22Rv1 (cell line): ENCODE data around the gene TNK2.

Experiments
- CTCF ChIP-seq: fragments of 450-650 bp; IDR thresholded peaks from 2 replicates; pipeline ENCODE4 v1.5.1; 2017; ENCODE audit warnings: mild to moderate bottlenecking
- ZFX ChIP-seq: fragments of 450-650 bp; IDR thresholded peaks from 2 replicates; pipeline ENCODE4 v1.6.1; 2017; ENCODE audit warnings: antibody characterized with exemption, borderline replicate concordance

- TF ChIP-seq CTCF (no peak), ZFX (no peak)
Observed at GRCh38 chr3:195911946-195912270, 3.6 kb upstream of the TNK2 start.
